Kidney epithelial cell (primary cell): ENCODE results near the gene COL1A1. TPM values are rescaled to one million over a fixed set of nuclear protein-coding genes. Genes with fewer than 3 reads are reported as not detected.

Experiments used
- DNase-seq: peaks from one replicate; pipeline ENCODE4 v3.0.0-alpha.2; 2010; ENCODE audit warnings: low read depth
- H3K27me3 ChIP-seq: 2 replicates; pipeline ENCODE4 v1.6.0; 2011; ENCODE audit warnings: low read length; ENCODE audit not compliant: control insufficient read depth, insufficient read depth
- H3K36me3 ChIP-seq: 2 replicates; pipeline ENCODE4 v1.5.1; 2011; ENCODE audit warnings: low read length; ENCODE audit not compliant: control insufficient read depth, insufficient read depth
- H3K4me3 ChIP-seq: 2 replicates; pipeline ENCODE4 v1.5.1; 2011; ENCODE audit warnings: low read depth, mild to moderate bottlenecking, control low read depth, low read length
- total RNA-seq: library from RNA; depleted of rRNA; stranded (reverse); fragments of >200 nt; gene quantifications from 2 replicates; pipeline ENCODE4 v1.2.3, GENCODE V29; 2015
- TF ChIP-seq, protein P1 (sequence below): IDR thresholded peaks from 2 replicates; pipeline ENCODE4 v1.5.1; 2011; ENCODE audit warnings: mild to moderate bottlenecking, moderate library complexity, low read length, control low read depth, inconsistent platforms; ENCODE audit not compliant: insufficient read depth, poor library complexity, severe bottlenecking

Gene COL1A1
- total RNA-seq, 1 donor from 2014 or later: 139 TPM

DNA sequence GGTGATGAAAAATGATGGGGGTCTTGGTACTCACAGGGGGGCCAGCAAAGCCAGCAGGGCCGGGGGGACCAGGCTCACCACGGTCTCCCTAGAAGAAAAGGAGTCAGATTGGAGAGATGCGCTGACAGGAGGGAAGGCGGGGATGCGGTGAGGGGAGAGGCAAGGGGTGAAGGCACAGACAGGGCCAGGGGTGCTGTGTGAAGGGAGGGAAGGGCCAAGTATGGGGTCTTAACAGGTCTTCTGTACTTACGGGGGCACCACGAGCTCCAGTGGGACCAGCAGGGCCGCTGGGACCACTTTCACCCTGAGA lies 11.2 kb downstream of the COL1A1 start:
- H3K36me3 ChIP-seq: peaks cover 11% of the 10 kb centered on the region
- H3K4me3 ChIP-seq: no peak overlapping the region

DNA sequence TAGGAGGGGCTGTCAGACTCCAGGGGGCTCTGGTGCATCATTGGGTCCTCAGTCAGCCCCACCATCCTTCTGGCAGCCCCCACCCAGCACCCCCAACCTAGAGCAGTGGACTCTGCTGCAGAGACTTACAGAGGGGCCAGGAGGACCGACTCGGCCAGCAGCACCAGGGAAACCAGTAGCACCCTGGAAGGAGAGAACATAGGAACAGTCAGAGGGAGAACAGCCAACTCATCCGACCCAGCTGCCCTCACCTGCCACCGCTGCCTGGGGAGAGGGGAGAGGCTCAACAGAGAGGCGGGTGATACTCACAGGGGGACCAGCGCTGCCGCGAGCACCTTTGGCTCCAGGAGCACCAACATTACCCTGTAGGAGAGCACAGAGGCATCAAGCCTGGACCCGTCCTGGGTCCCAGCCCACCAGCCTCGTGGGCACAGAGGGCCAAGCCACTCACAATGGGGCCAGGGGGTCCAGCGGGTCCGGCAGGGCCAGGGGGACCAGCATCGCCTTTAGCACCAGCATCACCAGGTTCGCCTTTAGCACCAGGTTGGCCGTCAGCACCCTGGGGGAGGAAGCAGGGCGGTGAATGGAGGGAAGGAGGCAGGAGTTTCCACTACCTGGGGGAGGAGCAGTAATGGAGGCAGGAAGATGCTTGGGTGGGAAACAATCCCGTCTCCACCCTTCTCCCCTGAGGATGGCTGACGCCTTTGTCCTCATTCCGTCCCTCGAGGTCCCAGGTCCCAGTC lies 11.7 kb downstream of the COL1A1 start:
- Histone ChIP-seq H3K4me3 (no peak overlapping the region), H3K27me3 (no peaks in the 10 kb centered on the region), H3K36me3 (peaks cover 11% of the 10 kb centered on the region)
- TF ChIP-seq, protein P1, sequence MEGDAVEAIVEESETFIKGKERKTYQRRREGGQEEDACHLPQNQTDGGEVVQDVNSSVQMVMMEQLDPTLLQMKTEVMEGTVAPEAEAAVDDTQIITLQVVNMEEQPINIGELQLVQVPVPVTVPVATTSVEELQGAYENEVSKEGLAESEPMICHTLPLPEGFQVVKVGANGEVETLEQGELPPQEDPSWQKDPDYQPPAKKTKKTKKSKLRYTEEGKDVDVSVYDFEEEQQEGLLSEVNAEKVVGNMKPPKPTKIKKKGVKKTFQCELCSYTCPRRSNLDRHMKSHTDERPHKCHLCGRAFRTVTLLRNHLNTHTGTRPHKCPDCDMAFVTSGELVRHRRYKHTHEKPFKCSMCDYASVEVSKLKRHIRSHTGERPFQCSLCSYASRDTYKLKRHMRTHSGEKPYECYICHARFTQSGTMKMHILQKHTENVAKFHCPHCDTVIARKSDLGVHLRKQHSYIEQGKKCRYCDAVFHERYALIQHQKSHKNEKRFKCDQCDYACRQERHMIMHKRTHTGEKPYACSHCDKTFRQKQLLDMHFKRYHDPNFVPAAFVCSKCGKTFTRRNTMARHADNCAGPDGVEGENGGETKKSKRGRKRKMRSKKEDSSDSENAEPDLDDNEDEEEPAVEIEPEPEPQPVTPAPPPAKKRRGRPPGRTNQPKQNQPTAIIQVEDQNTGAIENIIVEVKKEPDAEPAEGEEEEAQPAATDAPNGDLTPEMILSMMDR: no peak
- no peak for DNase-seq

More for the DNA sequence above, 11.2 kb downstream of the COL1A1 start:
- DNase-seq: no peak
- H3K27me3 ChIP-seq: no peaks in the 10 kb centered on the region
- TF ChIP-seq, protein P1: no peak

DNA sequence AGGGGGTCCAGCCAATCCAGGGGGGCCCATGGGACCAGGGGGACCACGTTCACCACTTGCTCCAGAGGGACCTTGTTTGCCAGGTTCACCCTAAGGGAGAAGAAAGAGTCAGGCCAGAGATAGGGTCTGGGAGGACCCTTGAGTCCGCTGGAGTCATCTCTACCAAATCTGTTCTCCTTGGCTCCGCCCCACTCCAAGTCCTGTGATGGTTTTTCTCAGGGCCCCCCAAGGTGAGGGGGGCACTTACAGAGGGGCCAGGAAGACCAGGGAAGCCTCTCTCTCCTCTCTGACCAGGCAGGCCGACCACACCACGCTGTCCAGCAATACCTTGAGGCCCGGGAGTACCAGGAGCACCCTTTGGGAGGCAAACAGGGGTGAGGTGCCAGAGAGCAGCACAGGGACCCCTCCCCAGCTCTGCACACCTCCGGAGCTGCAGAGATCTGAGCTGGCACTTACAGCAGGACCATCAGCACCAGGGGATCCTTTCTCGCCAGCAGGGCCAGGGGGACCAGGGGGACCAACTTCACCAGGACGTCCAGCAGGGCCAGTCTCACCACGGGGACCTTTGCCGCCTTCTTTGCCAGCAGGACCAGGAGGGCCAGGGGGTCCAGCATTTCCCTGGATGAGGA lies 12.4 kb downstream of the COL1A1 start:
- Histone ChIP-seq H3K36me3 (peaks cover 11% of the 10 kb centered on the region), H3K27me3 (no peaks in the 10 kb centered on the region), H3K4me3 (no peak overlapping the region)
- TF ChIP-seq, protein P1: no peak
- no peak for DNase-seq

DNA sequence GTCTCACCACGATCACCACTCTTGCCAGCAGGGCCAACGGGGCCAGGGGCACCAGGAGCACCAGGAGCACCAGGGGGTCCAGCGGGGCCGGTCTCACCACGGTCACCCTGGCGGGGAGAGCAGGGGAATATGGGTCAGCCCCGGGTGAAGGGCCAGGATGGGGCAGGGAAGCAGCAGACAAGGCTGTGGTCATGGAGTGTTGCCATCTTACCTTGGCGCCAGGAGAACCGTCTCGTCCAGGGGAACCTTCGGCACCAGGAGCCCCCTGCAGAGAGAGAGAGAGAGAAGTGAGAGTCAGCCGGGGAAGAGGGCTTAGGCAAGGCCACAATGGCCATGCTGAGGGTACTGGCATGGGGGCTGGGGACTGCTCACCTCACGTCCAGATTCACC lies 12.9 kb downstream of the COL1A1 start:
- no peak for DNase-seq
- TF ChIP-seq, protein P1: no peak
- peaks cover 11% of the 10 kb centered on the region for H3K36me3 ChIP-seq
- H3K27me3 ChIP-seq: no peaks in the 10 kb centered on the region
- H3K4me3 ChIP-seq: no peak overlapping the region

DNA sequence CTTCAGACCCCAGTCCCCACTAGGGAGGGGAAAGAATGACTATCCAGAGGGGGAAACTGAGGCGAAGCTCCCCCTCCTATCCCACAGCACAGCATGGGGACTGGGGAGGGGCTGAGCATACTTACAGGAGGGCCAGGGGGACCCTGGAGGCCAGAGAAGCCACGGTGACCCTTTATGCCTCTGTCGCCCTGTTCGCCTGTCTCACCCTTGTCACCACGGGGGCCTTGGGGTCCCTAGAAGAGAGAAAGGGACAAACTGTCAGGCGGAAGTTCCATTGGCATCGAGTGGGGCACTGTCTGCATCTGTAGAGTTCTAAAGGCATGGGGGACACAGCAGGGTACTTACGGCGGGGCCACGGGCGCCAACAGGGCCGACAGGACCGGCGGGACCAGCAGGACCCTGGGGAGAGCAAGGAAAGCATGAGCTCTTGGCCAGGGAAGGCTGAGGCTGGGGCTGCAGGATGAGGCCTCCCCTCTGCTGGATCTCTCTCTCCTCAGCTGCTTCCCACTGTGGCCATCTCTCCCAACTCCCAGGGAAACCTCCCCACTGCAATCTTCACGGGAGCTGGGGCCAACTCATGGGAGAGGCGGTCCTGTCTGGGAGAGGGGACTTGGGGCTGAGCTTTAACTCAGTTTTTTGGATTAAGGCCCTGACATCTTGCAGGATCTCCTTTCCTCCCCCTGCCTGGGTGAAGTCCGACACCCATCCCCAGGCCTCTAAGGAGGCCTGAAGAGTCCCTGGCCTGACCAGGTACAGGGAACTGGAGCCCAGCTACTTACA lies 13.5 kb downstream of the COL1A1 start:
- TF ChIP-seq, protein P1: no peak
- no peak for DNase-seq
- H3K27me3 ChIP-seq: no peaks in the 10 kb centered on the region
- H3K4me3 ChIP-seq: no peak overlapping the region
- H3K36me3 ChIP-seq: peaks cover 11% of the 10 kb centered on the region

DNA sequence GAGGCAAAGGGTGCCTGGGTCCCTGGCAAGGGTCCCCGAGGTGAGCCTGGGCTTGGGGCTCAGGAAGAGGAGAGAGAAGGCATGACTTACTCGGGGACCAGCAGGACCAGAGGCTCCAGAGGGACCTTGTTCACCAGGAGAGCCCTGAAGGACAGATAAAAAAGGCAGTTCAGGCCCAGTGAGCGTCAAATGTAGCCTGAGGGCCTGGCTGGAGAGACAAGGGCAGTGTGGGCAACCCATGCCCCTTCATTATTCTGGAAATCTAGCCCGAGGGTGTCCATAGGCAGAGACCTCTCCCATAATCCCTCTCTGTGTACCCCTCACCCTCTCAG lies 14.1 kb downstream of the COL1A1 start:
- TF ChIP-seq, protein P1: no peak
- H3K36me3 ChIP-seq: peaks cover 10% of the 10 kb centered on the region
- H3K4me3 ChIP-seq: no peak overlapping the region
- no peak for DNase-seq
- H3K27me3 ChIP-seq: no peaks in the 10 kb centered on the region
